GM18511 (cell line): Measurements from ENCODE around the gene FGF10.
A peak's percentile ranks its signal among the peaks of the same experiment; 100 is the strongest.

ENCODE experiments used
- ATAC-seq: cut with Tn5 transposase; IDR thresholded peaks from one replicate; pipeline ENCODE4 v1.9.1; 2021; ENCODE audit warnings: mild to moderate bottlenecking, moderate library complexity; ENCODE audit not compliant: unreplicated experiment

The FGF10 gene

GRCh38 chr5:44358421-44358820, 30.8 kb downstream of the FGF10 start:
- ATAC-seq, result no peak

DNA sequence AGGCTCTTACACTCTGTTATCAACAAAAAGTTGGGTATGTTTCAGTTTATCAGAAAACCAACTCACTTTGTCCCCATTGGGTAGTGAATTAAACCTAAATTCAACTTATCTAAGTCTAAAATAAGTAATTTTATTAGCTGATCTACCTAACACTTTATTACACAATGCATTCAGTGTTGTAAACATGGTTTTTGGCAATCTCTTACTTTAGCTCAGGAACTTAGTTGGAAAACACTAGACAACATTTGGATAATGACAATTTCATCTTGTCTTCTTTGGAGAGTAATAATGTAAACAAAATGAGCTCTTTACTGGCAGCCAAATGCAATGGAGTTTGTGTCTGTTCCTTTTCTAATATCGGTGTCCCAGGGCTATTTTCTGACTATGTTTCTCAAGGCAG, 33.0 kb downstream of the FGF10 start:
- ATAC-seq, result no peak

GRCh38 chr5:44345871-44346270, 43.3 kb downstream of the FGF10 start:
- no peak for ATAC-seq

- peak; percentile 62 for ATAC-seq
Observed at GRCh38 chr5:44336708-44337107, 52.5 kb downstream of the FGF10 start.

DNA sequence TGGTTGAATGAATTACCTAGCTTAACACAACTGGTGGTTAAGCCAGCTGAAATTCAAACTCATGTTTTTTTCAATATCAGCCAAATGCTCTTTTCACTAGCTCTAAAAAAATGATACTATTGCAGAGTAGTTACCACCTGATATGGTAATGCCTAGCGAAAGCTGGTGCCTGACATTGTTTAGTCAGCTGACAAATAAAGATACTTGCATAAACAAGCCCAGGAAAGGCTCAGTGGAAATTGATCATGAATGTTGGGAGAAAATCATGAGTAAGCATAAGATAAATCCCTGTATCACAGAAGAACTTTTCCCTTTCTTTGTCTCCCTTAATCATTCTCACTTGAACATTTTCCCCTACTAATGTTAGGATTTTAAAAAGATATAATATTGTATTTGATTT, 54.6 kb downstream of the FGF10 start:
- no peak for ATAC-seq

DNA sequence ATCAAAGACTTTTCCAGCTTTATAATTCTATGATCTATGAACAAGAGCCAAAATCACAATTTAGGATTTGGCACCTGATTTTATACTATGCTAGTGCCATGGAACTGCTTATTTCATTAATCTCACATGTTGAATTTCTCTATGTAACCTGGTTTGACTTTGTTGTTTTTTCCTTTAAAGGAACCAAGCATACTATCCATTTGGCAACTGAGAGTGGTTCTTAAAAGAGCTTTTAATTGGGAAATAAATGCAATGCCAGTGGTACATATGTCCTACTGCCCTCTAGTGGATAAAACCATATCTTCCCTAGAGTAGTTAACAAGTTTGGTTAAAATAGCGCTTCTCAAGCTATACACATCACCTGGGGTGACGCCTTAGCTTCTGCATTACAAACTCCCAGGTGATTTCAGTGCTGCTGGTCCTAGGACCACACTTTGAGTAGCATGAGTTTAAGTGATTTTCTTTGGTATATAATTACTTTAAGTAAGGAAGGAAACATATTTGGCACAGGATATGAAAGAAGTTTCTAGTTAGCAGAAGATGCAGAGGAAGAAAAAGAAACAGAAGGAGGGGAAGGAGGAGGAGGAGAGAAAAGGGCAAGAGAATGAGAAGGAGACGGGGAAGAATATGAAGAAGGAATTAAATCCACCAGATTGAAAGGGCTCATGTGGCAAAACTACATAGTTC, 56.8 kb downstream of the FGF10 start:
- ATAC-seq, result peak; percentile 82

- ATAC-seq, result no peak
Observed at GRCh38 chr5:44331471-44332050, 57.7 kb downstream of the FGF10 start.

- ATAC-seq, result no peak
Observed at GRCh38 chr5:44329716-44330115, 59.5 kb downstream of the FGF10 start.

DNA sequence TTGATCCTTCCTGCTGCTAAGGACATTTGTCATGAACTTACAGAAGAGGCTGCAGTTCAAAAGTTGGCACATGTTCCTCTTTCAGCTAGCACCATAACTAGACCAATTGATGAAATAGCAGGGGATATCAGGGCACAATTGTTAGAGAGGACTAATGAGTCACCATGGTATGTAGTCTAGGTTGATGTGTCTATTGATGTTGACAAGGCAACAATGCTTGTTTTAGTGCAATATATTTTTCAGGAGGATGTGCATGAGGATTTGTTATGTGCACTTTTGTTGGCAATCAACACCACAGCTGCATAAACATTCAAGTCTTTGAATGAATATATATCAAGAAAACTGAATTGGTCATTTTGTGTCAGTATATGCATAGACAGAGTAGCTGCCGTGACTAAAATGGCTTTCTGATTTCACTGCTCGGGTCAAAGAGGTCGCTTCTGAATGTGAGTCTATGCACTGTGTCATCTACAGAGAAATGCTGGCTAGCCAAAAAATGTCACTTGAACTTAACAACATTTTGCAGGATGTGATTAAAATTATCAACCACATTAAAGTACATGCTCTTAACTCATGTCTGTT, 68.0 kb downstream of the FGF10 start:
- ATAC-seq, result no peak

DNA sequence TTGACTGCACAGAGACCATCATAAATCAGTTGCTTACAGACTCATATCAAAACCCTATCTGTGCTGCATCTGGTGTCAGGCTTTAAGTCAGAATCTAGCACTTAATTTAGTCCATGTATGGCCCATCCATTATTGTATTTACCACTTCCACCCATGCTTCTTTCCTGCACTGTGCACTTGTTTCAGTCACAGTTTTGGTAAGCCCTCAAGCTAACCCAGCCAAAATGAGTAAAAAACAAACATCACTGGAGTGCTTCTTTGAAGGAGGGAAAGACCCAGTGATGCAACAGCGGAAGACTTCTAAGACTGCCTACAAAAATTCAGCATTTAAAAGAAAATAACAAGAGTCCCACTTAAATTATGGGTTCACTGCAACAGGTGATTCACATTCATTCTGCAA, 69.0 kb downstream of the FGF10 start:
- no peak for ATAC-seq

DNA sequence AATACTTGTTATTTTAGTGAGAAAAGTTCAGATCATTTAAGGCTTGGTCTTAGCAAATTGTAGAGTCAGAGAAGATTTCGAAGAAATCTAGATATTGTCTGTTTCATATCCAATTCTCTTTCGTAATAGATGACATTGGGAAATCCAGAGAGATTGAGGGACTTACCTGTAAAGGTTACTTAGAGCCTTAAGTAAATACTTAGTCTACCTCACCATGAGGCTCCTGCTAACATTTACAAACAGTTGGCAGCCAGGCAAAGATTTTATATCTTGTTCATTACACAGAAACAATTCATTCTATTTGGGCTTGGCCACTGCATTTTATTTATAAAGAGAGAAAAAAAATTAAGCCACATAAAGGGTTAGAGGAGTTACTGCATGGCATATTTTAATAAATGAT, 70.3 kb downstream of the FGF10 start:
- no peak for ATAC-seq

GRCh38 chr5:44312374-44312773, 76.8 kb downstream of the FGF10 start:
- no peak for ATAC-seq

GRCh38 chr5:44300551-44300950, 88.7 kb downstream of the FGF10 start:
- no peak for ATAC-seq

DNA sequence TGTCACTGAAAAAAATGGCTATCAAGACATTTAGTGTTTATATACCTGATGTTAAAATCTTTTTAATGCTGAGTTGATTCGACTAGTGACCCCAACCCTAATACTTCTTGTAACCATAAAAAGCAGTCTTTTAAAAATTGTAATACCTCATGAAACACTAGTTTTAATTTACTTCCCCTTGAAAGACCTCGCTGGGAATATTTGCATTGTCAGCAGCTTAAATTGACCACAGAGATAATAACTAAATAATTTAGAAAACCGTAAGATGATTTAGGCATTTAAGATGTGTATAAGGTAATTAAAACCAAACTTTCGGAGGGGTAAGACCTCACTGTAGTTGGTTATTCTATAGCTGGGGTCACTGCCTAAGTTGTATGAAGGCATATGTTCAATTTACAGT, 89.8 kb downstream of the FGF10 start:
- no peak for ATAC-seq

DNA sequence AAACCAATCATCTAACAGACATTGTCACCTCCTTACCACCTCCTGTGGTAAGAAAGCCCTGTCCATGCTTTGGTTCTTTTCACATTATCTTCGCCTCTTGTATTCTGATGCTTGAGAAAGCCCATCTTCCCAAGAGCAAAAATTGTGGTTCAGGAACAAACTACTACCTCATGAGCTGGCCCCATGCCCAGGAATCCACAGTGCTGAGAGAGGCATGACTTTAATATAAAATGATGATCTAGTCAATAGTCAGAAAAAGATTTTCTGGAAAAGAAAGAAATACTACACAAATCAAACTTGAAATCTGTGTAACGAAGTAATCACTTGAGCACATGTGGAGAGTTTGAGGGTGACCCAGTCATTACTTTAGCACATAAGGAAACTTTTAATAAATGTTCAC, 94.7 kb downstream of the FGF10 start:
- no peak for ATAC-seq

DNA sequence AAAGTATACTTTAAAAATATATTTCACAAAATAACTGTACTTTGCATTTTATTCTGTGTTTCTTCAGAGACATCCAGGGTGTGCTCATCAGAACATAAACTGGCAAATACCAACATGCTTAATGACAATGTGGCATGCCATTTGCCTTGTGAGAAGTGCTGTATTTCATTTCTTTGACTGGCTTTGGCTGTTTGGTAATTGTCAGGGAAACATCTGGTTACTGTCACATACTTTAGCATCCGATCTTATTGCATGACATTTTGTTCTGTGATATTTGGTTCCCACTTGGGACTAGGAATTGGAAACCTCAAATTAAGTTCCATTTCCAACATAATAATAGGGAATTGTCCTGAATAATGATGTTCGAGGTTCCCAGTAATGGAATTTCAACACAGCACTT, 96.5 kb downstream of the FGF10 start:
- no peak for ATAC-seq

GRCh38 chr5:44278469-44278868, 110.8 kb downstream of the FGF10 start:
- no peak for ATAC-seq

GRCh38 chr5:44275908-44276307, 113.3 kb downstream of the FGF10 start:
- ATAC-seq, result no peak

- no peak for ATAC-seq
Observed at GRCh38 chr5:44275329-44275728, 113.9 kb downstream of the FGF10 start.

DNA sequence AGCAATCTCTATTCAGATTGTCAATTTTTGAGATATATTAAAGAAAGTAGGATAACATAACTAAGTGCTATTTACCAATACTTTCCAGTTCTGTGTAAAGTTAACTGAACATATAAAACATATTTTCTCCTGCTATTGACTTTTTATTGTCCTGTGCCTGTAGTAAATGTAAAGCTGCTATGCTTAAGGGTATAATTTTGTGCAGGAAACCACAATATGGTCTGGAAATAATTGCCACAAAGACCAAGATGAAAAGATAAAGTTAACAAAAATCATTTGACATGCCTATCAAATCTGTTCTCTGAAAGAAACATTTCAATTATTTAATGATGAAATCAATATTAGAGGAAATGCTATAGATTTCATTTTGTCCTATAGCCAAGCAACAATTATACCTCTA, 121.3 kb downstream of the FGF10 start:
- no peak for ATAC-seq

GRCh38 chr5:44266882-44267576, 122.2 kb downstream of the FGF10 start:
- no peak for ATAC-seq

GRCh38 chr5:44265713-44266112, 123.5 kb downstream of the FGF10 start:
- ATAC-seq, result no peak
